Measurements from ENCODE around the gene RABL6. TPM values are rescaled to one million over a fixed set of nuclear protein-coding genes. Genes with fewer than 3 reads are reported as not detected.
"Not testable (repeated sequence)": the region's sequence is repeated elsewhere in the genome, so short reads cannot be mapped to it uniquely, and the experiment has no call there.

The RABL6 gene
- total RNA-seq, 3 donors from 2014 or later (not counting 1 experiment from before 2014, with no cell fraction given), result 72.7 to 82.5 (median 75.9) TPM

DNA sequence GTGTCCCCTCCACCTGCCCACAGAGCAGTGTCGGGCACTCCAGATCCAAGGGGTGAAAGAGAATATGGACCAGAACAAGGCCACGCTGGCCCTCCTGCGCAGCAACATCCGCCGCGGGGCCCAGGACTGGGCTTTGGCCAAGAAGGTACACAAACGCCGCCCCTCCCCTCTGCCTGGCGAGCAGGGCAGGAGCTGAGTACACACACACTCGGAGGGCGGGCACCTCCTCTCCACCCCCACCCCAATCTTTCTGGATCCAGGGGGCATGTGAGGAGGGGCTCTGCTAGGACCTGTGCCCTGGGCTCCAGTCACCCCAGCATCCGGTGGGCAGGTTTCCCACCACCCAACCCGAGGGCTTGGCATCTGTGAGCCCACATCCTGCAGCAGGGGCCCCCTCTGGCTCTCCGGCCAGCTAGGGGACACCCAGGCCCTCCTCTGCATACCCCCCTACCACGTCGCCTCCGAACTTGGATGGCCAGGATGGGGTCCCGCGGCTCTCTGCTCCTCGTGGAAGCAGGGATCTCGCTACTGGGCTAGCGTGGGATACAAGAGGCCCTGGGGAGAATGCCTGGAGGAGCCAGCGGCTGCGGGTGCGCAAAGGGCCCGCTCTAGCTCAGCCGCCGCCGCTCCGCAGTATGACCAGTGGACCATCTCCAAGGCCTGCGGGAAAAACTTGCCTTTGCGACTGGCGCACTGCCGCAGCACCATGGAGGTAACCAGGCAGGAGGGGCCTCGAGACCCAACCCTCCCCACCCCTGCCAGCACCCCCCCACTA is 8.5 kb upstream of the RABL6 start:
- WGBS (ENCODE audit: insufficient coverage), result 22% methylated on average over 35 of the region's 35 CpGs
- Histone ChIP-seq H3K4me3 (ENCODE audit: low read length) (peak overlapping the region; percentile 45), H3K4me1 (ENCODE audit: control insufficient read depth, insufficient read depth, low read length) (peaks cover 28% of the 10 kb centered on the region), H3K36me3 (ENCODE audit: control insufficient read depth, insufficient read depth, low read length) (no peaks in the 10 kb centered on the region), H3K27ac (ENCODE audit: low read length) (no peak overlapping the region), H3K9me3 (ENCODE audit: control insufficient read depth, insufficient read depth, low read length) (no peaks in the 10 kb centered on the region), H3K27me3 (ENCODE audit: control insufficient read depth, insufficient read depth, low read length) (peaks cover 16% of the 10 kb centered on the region)
- H3K4me3 Mint-ChIP-seq, result peak overlapping the region; percentile 77
- peaks cover 0 to 9% of the 10 kb centered on the region in 2 donors for H3K27me3 Mint-ChIP-seq (ENCODE audit: low read depth in 2 of 2)
- H3K9me3 Mint-ChIP-seq, result no peaks in the 10 kb centered on the region
- H3K36me3 Mint-ChIP-seq, result no peaks in the 10 kb centered on the region
- H3K4me1 Mint-ChIP-seq, result peaks cover 13 to 28% of the 10 kb centered on the region in 2 donors
- TF ChIP-seq CTCF (IDR thresholded peaks at IDR 0.05), result no peak
- DNase-seq (peak in 1 of 2 donors; percentile 9), ATAC-seq (no peak)
- no peak overlapping the region for H3K27ac Mint-ChIP-seq
- intact Hi-C loops (cut with micrococcal nuclease), result no loop called here

DNA sequence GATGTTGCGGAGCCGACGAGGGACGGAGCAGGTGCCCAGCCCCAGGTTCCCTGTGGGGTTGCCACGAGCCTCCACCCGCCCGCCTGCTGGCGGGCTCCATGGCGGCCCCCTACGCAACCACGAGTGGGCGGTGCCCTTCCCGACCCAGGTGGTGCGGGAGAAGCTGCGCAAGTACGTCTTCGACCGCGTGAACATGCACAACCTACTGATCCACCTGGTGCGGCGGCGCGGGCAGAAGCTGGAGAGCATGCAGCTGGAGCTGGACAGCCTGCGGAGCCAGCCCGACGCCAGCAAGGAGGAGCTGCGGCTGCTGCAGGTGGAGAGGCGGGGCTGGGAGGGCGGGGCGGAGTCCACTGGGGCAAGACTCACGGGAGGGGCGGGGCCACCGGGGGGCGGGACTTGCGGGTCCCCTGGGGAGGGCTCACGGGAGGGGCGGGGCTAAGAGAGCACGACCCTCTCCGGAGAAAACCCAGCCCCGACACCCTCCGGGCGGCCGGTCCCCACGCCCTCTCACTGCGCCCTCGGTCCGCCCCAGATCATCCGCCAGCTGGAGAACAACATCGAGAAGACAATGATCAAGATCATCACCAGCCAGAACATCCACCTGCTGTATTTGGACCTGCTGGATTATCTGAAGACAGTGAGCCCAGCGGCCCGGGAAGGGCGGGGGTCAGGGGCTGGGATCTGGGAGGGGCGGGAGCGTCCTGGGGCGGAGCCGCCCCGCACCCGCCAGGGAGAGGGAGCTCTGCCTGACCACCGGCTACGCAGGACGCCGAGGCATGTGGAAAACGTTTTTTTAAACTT is 7.7 kb upstream of the RABL6 start:
- under 1% methylated on average over 63 of the region's 63 CpGs for WGBS (ENCODE audit: insufficient coverage)
- Histone ChIP-seq H3K9me3 (ENCODE audit: control insufficient read depth, insufficient read depth, low read length) (no peaks in the 10 kb centered on the region), H3K27ac (ENCODE audit: low read length) (no peak overlapping the region), H3K36me3 (ENCODE audit: control insufficient read depth, insufficient read depth, low read length) (no peaks in the 10 kb centered on the region), H3K27me3 (ENCODE audit: control insufficient read depth, insufficient read depth, low read length) (peaks cover 16% of the 10 kb centered on the region), H3K4me3 (ENCODE audit: low read length) (peak overlapping the region; percentile 45), H3K4me1 (ENCODE audit: control insufficient read depth, insufficient read depth, low read length) (peaks cover 28% of the 10 kb centered on the region)
- Mint-ChIP-seq H3K27ac (no peak overlapping the region), H3K27me3 (ENCODE audit: low read depth in 2 of 2) (peaks cover 0 to 9% of the 10 kb centered on the region in 2 donors), H3K36me3 (no peaks in the 10 kb centered on the region), H3K9me3 (no peaks in the 10 kb centered on the region), H3K4me3 (peak overlapping the region; percentile 77), H3K4me1 (peaks cover 13 to 28% of the 10 kb centered on the region in 2 donors)
- intact Hi-C loops (cut with micrococcal nuclease), result no loop called here
- DNase-seq (peak; percentile 61 to 93), ATAC-seq (peak; percentile 87 to 91 (median 89))
- TF ChIP-seq CTCF (IDR thresholded peaks at IDR 0.05), result no peak

- WGBS (ENCODE audit: insufficient coverage), result 90% methylated on average over 6 of the region's 6 CpGs
- Mint-ChIP-seq H3K9me3 (no peaks in the 10 kb centered on the region), H3K4me1 (peaks cover 16 to 39% of the 10 kb centered on the region in 2 donors), H3K4me3 (no peak overlapping the region), H3K27me3 (ENCODE audit: low read depth in 2 of 2) (peaks cover 0 to 9% of the 10 kb centered on the region in 2 donors), H3K36me3 (no peaks in the 10 kb centered on the region), H3K27ac (no peak overlapping the region)
- DNase-seq (no peak), ATAC-seq (no peak)
- Histone ChIP-seq H3K27ac (ENCODE audit: low read length) (no peak overlapping the region), H3K36me3 (ENCODE audit: control insufficient read depth, insufficient read depth, low read length) (peaks cover 2% of the 10 kb centered on the region), H3K27me3 (ENCODE audit: control insufficient read depth, insufficient read depth, low read length) (peaks cover 16% of the 10 kb centered on the region), H3K4me3 (ENCODE audit: low read length) (no peak overlapping the region), H3K4me1 (ENCODE audit: control insufficient read depth, insufficient read depth, low read length) (peaks cover 43% of the 10 kb centered on the region), H3K9me3 (ENCODE audit: control insufficient read depth, insufficient read depth, low read length) (no peaks in the 10 kb centered on the region)
- no peak for TF ChIP-seq CTCF (IDR thresholded peaks at IDR 0.05)
- intact Hi-C loops (cut with micrococcal nuclease), result no loop called here
Observed at GRCh38 chr9:136802321-136802720, 5.4 kb upstream of the RABL6 start.

DNA sequence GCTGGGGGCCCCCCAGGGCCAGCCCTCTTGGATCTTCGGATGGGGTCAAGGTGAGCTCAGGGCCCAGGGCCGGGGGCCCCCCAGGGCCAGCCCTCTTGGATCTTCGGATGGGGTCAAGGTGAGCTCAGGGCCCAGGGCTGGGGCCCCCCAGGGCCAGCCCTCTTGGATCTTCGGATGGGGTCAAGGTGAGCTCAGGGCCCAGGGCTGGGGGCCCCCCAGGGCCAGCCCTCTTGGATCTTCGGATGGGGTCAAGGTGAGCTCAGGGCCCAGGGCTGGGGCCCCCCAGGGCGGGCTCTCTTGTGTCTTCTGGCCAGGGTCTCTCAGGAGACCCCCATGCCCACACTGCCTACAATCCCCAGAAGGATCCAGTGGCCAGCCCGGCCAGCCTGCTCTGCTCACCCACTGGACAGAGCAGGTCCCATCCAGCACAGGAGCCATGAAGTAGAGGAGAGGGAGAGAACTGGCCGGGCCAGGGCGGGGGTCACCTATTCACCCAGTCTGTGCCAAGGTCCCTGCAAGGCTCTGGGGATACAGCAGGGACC is 4.7 kb upstream of the RABL6 start:
- H3K27ac Mint-ChIP-seq; H3K36me3 Mint-ChIP-seq; H3K27ac ChIP-seq (ENCODE audit: low read length); H3K4me3 Mint-ChIP-seq; ATAC-seq; intact Hi-C loops (cut with micrococcal nuclease); H3K4me3 ChIP-seq (ENCODE audit: low read length); H3K27me3 Mint-ChIP-seq (ENCODE audit: low read depth in 2 of 2); H3K9me3 Mint-ChIP-seq; DNase-seq; H3K36me3 ChIP-seq (ENCODE audit: control insufficient read depth, insufficient read depth, low read length); H3K9me3 ChIP-seq (ENCODE audit: control insufficient read depth, insufficient read depth, low read length): not testable (repeated sequence)
- H3K4me1 ChIP-seq (ENCODE audit: control insufficient read depth, insufficient read depth, low read length), result peaks cover 43% of the 10 kb centered on the region
- H3K4me1 Mint-ChIP-seq, result peaks cover 16 to 41% of the 10 kb centered on the region in 2 donors
- H3K27me3 ChIP-seq (ENCODE audit: control insufficient read depth, insufficient read depth, low read length), result peaks cover 16% of the 10 kb centered on the region
- WGBS (ENCODE audit: insufficient coverage), result 96% methylated on average over 7 of the region's 9 CpGs
